OCI-LY7 (cell line): Measurements from ENCODE around the gene HEXIM2. TPM values are rescaled to one million over a fixed set of nuclear protein-coding genes. Genes with fewer than 3 reads are reported as not detected.
A peak's percentile ranks its signal among the peaks of the same experiment; 100 is the strongest.

Source experiments
- BruUV-seq: library from RNA; stranded (reverse); fragments of 400-500 nt; replicated peaks from 2 replicates; lab custom pipeline; 2021; lab: Mats Ljungman, UMichigan
- CTCF ChIA-PET: fragments of 300-600 bp; sonication (Branson Sonifier 250); formaldehyde crosslinking; loops from one replicate; lab custom pipeline; 2022; ENCODE audit warnings: antibody characterized with exemption; ENCODE audit not compliant: unreplicated experiment; lab: Charles Lee
- POLR2A ChIA-PET: fragments of 300-600 bp; sonication (Branson Sonifier 250); formaldehyde crosslinking; loops from one replicate; lab custom pipeline; 2022; ENCODE audit warnings: antibody characterized with exemption; lab: Charles Lee
- DNase-seq: peaks from one replicate; pipeline ENCODE4 v3.0.0-alpha.2; 2015; ENCODE audit warnings: low spot score
- H2AFZ ChIP-seq: fragments of 200-600 bp; sonication (generic), shearing (Covaris generic); 2 replicates; pipeline ENCODE4 v1.6.1; 2014; ENCODE audit warnings: mild to moderate bottlenecking, antibody characterized with exemption, low read length, moderate library complexity
- H3K27ac ChIP-seq: fragments of 200-600 bp; sonication (generic); 2 replicates; pipeline ENCODE4 v1.5.1; 2014; ENCODE audit warnings: mixed run types, low read depth, mild to moderate bottlenecking, moderate library complexity, low read length, inconsistent platforms; ENCODE audit not compliant: poor library complexity, severe bottlenecking
- H3K36me3 ChIP-seq: fragments of 200-600 bp; sonication (generic); 2 replicates; pipeline ENCODE4 v1.6.1; 2014; ENCODE audit warnings: mild to moderate bottlenecking, antibody characterized with exemption, low read length, moderate library complexity, mixed read lengths; ENCODE audit not compliant: insufficient read depth
- H3K4me1 ChIP-seq: fragments of 200-600 bp; sonication (generic); 2 replicates; pipeline ENCODE4 v1.5.1; 2014; ENCODE audit warnings: mild to moderate bottlenecking, low read length; ENCODE audit not compliant: insufficient read depth, poor library complexity, severe bottlenecking
- H3K4me2 ChIP-seq: fragments of 200-600 bp; sonication (generic); 2 replicates; pipeline ENCODE4 v1.6.1; 2014; ENCODE audit warnings: mild to moderate bottlenecking, low read length
- H3K4me3 ChIP-seq: fragments of 200-600 bp; sonication (generic); 2 replicates; pipeline ENCODE4 v1.5.1; 2014; ENCODE audit warnings: mild to moderate bottlenecking, low read depth, low read length; ENCODE audit not compliant: poor library complexity, severe bottlenecking
- H3K79me2 ChIP-seq: fragments of 200-600 bp; sonication (generic); 2 replicates; pipeline ENCODE4 v1.6.1; 2016; ENCODE audit warnings: low read depth, mild to moderate bottlenecking, low read length, moderate library complexity, mixed read lengths; ENCODE audit not compliant: insufficient read depth
- H3K9me2 ChIP-seq: fragments of 200-600 bp; sonication (generic); 2 replicates; pipeline ENCODE4 v1.6.1; 2016; ENCODE audit warnings: mild to moderate bottlenecking, low read length, mixed read lengths; ENCODE audit not compliant: insufficient read depth
- H3K9me3 ChIP-seq: fragments of 200-600 bp; sonication (generic); 2 replicates; pipeline ENCODE4 v1.6.1; 2014; ENCODE audit warnings: mild to moderate bottlenecking, mixed run types, low read length, mixed read lengths
- H4K20me1 ChIP-seq: fragments of 200-600 bp; sonication (generic); 2 replicates; pipeline ENCODE4 v1.6.1; 2014; ENCODE audit warnings: mild to moderate bottlenecking, antibody characterized with exemption, low read length, moderate library complexity, mixed read lengths; ENCODE audit not compliant: insufficient read depth
- CTCF ChIP-seq: fragments of 200-600 bp; sonication (generic); conservative IDR thresholded peaks from 2 replicates; pipeline ENCODE4 v1.5.1; 2014; ENCODE audit warnings: mild to moderate bottlenecking, antibody characterized with exemption, low read length, moderate library complexity, mixed read lengths
- EZH2phosphoT487 ChIP-seq: fragments of 200-600 bp; sonication (generic); IDR thresholded peaks from 2 replicates; pipeline ENCODE4 v1.6.1; 2018; ENCODE audit warnings: low read depth, borderline replicate concordance, mild to moderate bottlenecking, mixed run types, antibody characterized with exemption, low read length, moderate library complexity, mixed read lengths
- intact Hi-C: fragments of 100-400 bp; cut with micrococcal nuclease; formaldehyde crosslinking; loops from one replicate; pipeline ENCODE4 v1.10.0; 2022; ENCODE audit not compliant: unreplicated experiment
- total RNA-seq, 2 experiments: library from RNA; depleted of rRNA in 1 of 2; stranded (reverse); fragments of >200 nt in 1 of 2; shearing (Covaris generic) in 1 of 2; gene quantifications; 2 replicates each; pipeline ENCODE4 v1.2.3, GENCODE V29; 2014 to 2022

The HEXIM2 gene
- total RNA-seq, 2 experiments from 2014 or later = 8.6 to 11.1 TPM

GRCh38 chr17:45135192-45135977 is 26.3 kb upstream of the HEXIM2 start, which contains the start of gene ACBD4:
Gene ACBD4 (plus strand): TSS chr17:45135687. CDS start chr17:45136145, 458 bp downstream.
- BruUV-seq = TSS peak; percentile 65
- peaks cover 18% of the 10 kb centered on the region for H3K4me1 ChIP-seq
- TF ChIP-seq EZH2phosphoT487 (no peak), CTCF (peak; percentile 100)
- no peaks in the 10 kb centered on the region for H3K9me3 ChIP-seq
- POLR2A ChIA-PET = interaction anchor here (0.6 to 1.4 kb wide), 5 partner anchors 14 to 99 kb away, joined by 3 to 5 read pairs (median 3); no protein-coding TSS in a partner anchor
- no peaks in the 10 kb centered on the region for H3K36me3 ChIP-seq
- H4K20me1 ChIP-seq = no peaks in the 10 kb centered on the region
- peak within 1 kb of the TSS; percentile 95 for H3K4me2 ChIP-seq
- H3K9me2 ChIP-seq = no peaks in the 10 kb centered on the region
- H2AFZ ChIP-seq = peak within 1 kb of the TSS; percentile 63
- H3K79me2 ChIP-seq = no peaks in the 10 kb centered on the region
- H3K4me3 ChIP-seq = peak within 1 kb of the TSS; percentile 71
- H3K27ac ChIP-seq = no peak within 1 kb of the TSS
- intact Hi-C loops = loop anchor here (1.0 kb wide), 3 partner anchors 12 to 63 kb away; partner anchors contain the start of gene HEXIM2
- peak; percentile 98 for DNase-seq
- CTCF ChIA-PET = interaction anchor here (0.6 to 1.2 kb wide), 10 partner anchors 10 to 215 kb away, joined by 3 to 9 read pairs (median 4); no protein-coding TSS in a partner anchor

GRCh38 chr17:45135978-45136791 is 25.5 kb upstream of the HEXIM2 start:
- Histone ChIP-seq H3K36me3 (no peaks in the 10 kb centered on the region), H3K9me2 (no peaks in the 10 kb centered on the region), H4K20me1 (no peaks in the 10 kb centered on the region), H3K4me3 (peak overlapping the region; percentile 71), H3K79me2 (no peaks in the 10 kb centered on the region), H2AFZ (peak overlapping the region; percentile 63), H3K9me3 (no peaks in the 10 kb centered on the region), H3K4me1 (peaks cover 18% of the 10 kb centered on the region), H3K4me2 (peak overlapping the region; percentile 95), H3K27ac (no peak overlapping the region)
- no peak for DNase-seq
- TF ChIP-seq CTCF = no peak
- no peak for TF ChIP-seq EZH2phosphoT487
- ChIA-PET CTCF (interaction anchor here (0.6 to 1.2 kb wide), 9 partner anchors 9 to 216 kb away, joined by 3 to 9 read pairs (median 4); no protein-coding TSS in a partner anchor), POLR2A (interaction anchor here (0.6 to 1.4 kb wide), 5 partner anchors 13 to 100 kb away, joined by 3 to 5 read pairs (median 3); no protein-coding TSS in a partner anchor)
- intact Hi-C loops = loop anchor here (1.0 kb wide), 3 partner anchors 11 to 62 kb away; partner anchors contain the start of gene HEXIM2
- no TSS peak for BruUV-seq
